Subcutaneous abdominal adipose tissue (tissue), 5 donors: Measurements from ENCODE around the gene CATSPERE.

ENCODE experiments used
- H3K27ac ChIP-seq: one replicate; pipeline ENCODE4 v1.7.0; 2013; ENCODE audit warnings: low read depth, mild to moderate bottlenecking, inconsistent platforms, low read length, moderate library complexity
- H3K27me3 ChIP-seq, 5 donors: one replicate each; pipeline ENCODE4 v1.7.0; 2013; ENCODE audit warnings: low read length in 5 of 5, inconsistent platforms in 1 of 5; ENCODE audit not compliant: control insufficient read depth in 5 of 5, insufficient read depth in 4 of 5
- H3K36me3 ChIP-seq, 5 donors: one replicate each; pipeline ENCODE4 v1.7.0; 2013; ENCODE audit warnings: low read length in 5 of 5; ENCODE audit not compliant: control insufficient read depth in 5 of 5, insufficient read depth in 5 of 5
- H3K4me1 ChIP-seq, 5 donors: one replicate each; pipeline ENCODE4 v1.7.0; 2013; ENCODE audit warnings: low read length in 5 of 5, mild to moderate bottlenecking in 3 of 5, moderate library complexity in 1 of 5; ENCODE audit not compliant: control insufficient read depth in 5 of 5, insufficient read depth in 5 of 5
- H3K4me3 ChIP-seq, 5 donors: one replicate each; pipeline ENCODE4 v1.7.0; 2013; ENCODE audit warnings: low read length in 5 of 5, low read depth in 1 of 5
- H3K9ac ChIP-seq, 5 donors: one replicate each; pipeline ENCODE4 v1.7.0; 2013; ENCODE audit warnings: low read length in 5 of 5, mild to moderate bottlenecking in 4 of 5, moderate library complexity in 3 of 5
- H3K9me3 ChIP-seq, 5 donors: one replicate each; pipeline ENCODE4 v1.7.0; 2013; ENCODE audit warnings: low read length in 5 of 5; ENCODE audit not compliant: control insufficient read depth in 5 of 5
- donor health status: healthy.
- donor health status: healthy.
- donor health status: healthy.
- donor health status: healthy.
- donor health status: healthy.

Gene CATSPERE

DNA sequence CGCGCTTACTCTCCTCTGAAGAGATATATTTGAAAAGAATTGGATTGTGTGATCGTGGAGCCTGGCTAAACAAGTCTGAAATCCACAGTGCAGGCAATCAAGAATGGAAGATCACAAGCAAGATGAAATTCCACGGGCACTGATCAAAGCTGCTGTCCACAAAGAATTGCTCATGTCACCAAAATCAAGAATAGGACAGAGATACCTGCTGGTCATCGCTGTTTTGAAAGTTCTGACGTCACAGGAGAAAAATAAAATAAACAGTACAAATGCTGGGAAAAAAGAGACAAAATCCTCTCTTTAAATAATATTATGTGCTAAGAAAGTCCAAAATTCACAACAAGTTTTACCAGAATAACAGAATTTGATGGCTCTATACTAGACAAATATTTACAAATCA is 179.8 kb downstream of the CATSPERE start:
- no peaks in the 10 kb centered on the region for H3K4me1 ChIP-seq
- no peaks in the 10 kb centered on the region for H3K27me3 ChIP-seq
- no peak overlapping the region for H3K9ac ChIP-seq
- no peaks in the 10 kb centered on the region for H3K36me3 ChIP-seq
- H3K9me3 ChIP-seq = no peaks in the 10 kb centered on the region
- no peak overlapping the region for H3K4me3 ChIP-seq
- H3K27ac ChIP-seq = no peak overlapping the region

DNA sequence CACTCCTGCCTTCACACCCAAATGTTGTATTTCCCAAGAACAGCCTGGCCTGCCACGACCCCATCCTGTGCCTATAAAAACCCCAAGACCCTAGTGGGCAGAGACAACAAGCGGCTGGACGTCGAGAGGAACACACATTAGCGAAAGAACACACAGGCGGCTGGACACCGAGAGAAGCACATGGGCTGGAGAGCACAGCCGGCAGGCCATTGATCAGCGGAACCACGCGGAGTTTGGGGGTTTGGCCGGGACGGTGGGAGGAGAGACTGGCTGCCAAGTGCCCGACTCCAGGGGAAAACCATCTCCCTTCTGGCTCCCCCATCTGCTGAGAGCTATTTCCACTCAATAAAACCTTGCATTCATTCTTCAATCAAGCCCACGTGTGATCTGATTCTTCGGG is 181.5 kb downstream of the CATSPERE start:
- no peaks in the 10 kb centered on the region for H3K36me3 ChIP-seq
- no peaks in the 10 kb centered on the region for H3K9me3 ChIP-seq
- H3K27ac ChIP-seq = no peak overlapping the region
- H3K4me3 ChIP-seq = no peak overlapping the region
- H3K9ac ChIP-seq = no peak overlapping the region
- no peaks in the 10 kb centered on the region for H3K4me1 ChIP-seq
- H3K27me3 ChIP-seq = no peaks in the 10 kb centered on the region

DNA sequence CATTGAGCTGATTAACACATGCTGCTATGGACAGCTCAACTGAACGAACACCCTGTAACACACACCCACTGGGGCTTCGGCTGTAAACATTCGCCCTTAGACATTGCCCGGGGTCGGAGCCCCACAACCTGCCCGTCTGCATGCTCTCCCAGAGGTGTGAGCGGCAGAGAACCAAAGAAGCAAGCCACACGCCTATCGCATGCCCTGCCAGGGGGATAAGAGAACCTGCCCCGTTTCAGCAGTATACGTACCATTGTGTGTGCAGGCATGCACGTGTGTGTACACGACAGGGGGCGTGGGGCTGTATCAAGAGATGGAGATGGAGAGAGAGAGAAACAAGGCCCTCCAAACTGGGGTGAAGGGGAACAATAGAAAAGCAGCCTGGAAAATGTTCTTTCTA is 181.9 kb downstream of the CATSPERE start:
- no peaks in the 10 kb centered on the region for H3K4me1 ChIP-seq
- no peak overlapping the region for H3K27ac ChIP-seq
- no peak overlapping the region for H3K4me3 ChIP-seq
- no peaks in the 10 kb centered on the region for H3K36me3 ChIP-seq
- no peaks in the 10 kb centered on the region for H3K27me3 ChIP-seq
- H3K9ac ChIP-seq = no peak overlapping the region
- no peaks in the 10 kb centered on the region for H3K9me3 ChIP-seq

DNA sequence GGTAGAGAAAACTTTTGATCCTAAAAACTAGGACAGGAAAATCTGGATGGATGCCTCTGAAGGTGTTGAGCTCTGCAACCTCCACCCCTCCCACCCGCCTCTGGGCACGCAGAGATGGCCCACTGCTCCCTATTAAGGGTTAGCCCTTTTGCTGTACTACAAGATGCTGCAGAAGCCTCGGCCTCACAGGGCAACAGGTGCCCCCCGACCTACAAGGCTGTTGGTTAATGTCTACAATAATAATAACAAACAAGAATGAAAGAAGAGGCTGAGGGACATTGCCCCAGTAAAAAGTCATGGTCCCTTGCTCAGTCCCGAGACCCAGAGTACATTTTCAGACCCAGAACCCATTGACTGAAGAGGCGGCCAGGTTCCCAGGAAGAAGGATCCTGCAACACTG is 184.3 kb downstream of the CATSPERE start:
- Histone ChIP-seq H3K36me3 (no peaks in the 10 kb centered on the region), H3K4me3 (no peak overlapping the region)

DNA sequence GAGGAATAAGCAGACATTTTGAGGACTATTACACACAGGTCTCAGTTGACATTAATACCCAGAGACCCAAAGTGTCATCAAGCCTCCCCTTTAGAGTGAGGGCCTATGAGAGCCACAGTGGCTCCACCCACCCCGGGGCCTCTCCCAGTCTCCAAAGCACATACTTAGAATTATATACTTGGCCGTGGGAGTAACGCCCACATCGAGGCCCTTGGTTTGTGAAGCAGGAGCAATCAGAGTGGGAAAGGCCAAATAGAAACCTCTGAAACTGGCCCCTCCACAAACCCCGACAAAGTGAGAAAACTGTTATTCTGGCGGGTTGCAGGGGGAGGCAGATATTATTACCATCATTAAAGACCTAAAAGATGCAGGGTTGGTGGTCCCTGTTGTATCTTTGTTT is 184.8 kb downstream of the CATSPERE start:
- no peak overlapping the region for H3K4me3 ChIP-seq
- no peak overlapping the region for H3K27ac ChIP-seq
- H3K36me3 ChIP-seq = no peaks in the 10 kb centered on the region
- no peaks in the 10 kb centered on the region for H3K9me3 ChIP-seq
- H3K9ac ChIP-seq = no peak overlapping the region
- H3K27me3 ChIP-seq = no peaks in the 10 kb centered on the region
- no peaks in the 10 kb centered on the region for H3K4me1 ChIP-seq

More for the DNA sequence above, 184.3 kb downstream of the CATSPERE start:
- no peaks in the 10 kb centered on the region for H3K27me3 ChIP-seq
- no peak overlapping the region for H3K9ac ChIP-seq
- H3K27ac ChIP-seq = no peak overlapping the region
- no peaks in the 10 kb centered on the region for H3K4me1 ChIP-seq
- no peaks in the 10 kb centered on the region for H3K9me3 ChIP-seq

DNA sequence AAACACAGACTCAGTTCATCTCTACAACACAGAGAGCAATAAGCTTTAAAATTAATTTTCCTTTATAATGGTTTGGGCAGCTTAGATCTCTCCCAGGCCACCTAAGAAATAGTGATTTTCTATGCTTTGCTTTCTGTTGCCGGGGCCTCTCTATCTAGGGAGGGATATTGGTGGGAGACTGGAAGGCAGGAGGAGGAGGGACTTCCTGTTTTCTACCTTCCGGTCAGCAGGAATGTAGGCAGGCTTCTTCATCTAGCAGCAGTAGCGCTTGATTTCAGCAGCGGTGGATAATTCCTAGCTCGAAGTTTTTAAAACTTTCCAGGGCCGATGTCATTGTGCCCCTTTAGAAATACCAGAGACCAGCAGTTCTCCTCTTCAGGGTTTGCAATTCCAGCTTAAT is 186.7 kb downstream of the CATSPERE start:
- Histone ChIP-seq H3K27me3 (no peaks in the 10 kb centered on the region), H3K9me3 (no peaks in the 10 kb centered on the region), H3K4me1 (peaks cover 0 to 9% (median 8%) of the 10 kb centered on the region in 5 donors), H3K9ac (no peak overlapping the region), H3K27ac (no peak overlapping the region), H3K4me3 (no peak overlapping the region), H3K36me3 (no peaks in the 10 kb centered on the region)

DNA sequence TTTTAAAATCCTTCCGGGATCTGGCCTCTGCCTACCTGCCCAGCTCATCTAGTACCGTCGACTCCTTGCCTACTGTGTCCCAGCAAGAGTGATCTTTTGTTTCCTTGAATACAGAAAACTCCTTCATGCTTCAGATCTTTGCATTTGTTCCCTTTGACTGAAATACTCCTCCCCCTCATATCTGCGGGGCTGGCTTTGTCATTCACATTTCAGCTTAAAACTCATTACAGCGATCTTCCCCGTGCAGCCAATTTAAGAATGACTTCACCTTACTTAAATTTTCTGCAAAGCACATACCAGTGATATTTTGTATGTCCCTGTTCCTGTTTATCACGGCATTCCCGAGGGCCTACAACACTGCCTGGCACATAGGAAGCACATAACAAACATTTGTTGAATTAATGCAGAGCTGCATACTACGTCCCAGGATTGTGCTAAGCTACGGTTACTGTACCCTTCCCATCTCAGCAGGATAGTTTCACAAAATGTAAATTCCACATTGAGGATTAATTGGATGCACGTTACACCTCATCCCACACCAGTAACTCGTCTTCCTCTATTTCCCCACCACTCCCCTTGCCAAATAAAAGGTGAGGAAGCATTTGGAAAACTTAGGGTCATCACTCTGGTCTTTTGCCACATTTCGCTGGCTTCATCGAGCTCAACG is 191.0 kb downstream of the CATSPERE start:
- Histone ChIP-seq H3K36me3 (no peaks in the 10 kb centered on the region), H3K4me3 (peak overlapping the region; percentile 78 to 94 (median 83)), H3K9ac (peak overlapping the region in 4 of 5 donors; percentile 71 to 79 (median 76)), H3K27ac (peak overlapping the region; percentile 61), H3K4me1 (peaks cover 2 to 39% (median 36%) of the 10 kb centered on the region in 5 donors), H3K9me3 (no peaks in the 10 kb centered on the region), H3K27me3 (no peaks in the 10 kb centered on the region)

DNA sequence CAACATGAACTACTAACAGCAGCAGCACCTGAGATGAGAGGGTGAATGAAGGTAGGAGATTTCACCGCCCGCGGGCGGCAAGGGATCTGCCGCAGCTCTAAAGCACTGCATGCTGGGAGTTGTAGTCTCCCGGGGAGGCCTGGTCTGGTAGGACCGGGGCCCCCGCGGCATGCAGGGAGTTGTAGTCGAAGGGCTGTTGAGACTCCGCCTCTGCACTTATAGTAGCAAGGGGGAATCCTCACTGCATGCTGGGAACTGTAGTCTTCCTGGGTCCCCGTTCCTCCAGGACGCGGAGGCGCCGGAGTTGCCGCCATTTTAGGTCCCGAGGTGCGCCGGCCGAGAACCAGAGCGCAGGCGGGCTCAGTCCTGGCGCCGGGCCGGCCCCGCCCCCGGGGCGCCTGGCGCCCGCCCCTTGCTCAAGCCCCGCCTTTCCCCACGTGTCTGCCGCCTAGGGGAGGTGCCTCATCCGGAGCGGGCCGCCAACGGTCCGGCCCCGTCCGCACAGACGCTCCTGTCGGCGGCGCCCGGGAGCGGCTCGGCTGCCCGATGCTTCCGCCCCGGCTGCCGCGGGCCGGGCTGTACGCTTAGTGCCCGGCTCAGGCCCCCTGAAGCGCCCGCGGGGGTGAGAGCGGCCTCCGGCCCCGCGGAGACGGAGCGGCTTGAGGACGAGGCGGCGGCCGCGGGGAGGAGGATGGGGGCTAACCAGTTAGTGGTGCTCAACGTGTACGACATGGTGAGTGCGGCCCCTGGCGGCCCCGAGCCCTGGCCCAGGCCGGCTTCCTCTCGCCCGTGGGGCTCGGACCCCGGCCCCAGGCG is 191.8 kb downstream of the CATSPERE start, which contains the start of gene DESI2:
TSS of gene DESI2 (plus strand) at position 504 of the 816 bp plus-strand sequence. CDS start at position 692, 188 bp downstream.
- peaks cover 0 to 3% (median 0%) of the 10 kb centered on the region in 5 donors for H3K36me3 ChIP-seq
- H3K27ac ChIP-seq = peak within 1 kb of the TSS; percentile 84
- H3K9me3 ChIP-seq = no peaks in the 10 kb centered on the region
- H3K27me3 ChIP-seq = no peaks in the 10 kb centered on the region
- peak within 1 kb of the TSS; percentile 88 to 94 (median 89) for H3K4me3 ChIP-seq
- H3K9ac ChIP-seq = peak within 1 kb of the TSS; percentile 75 to 96 (median 96)
- peaks cover 2 to 44% (median 37%) of the 10 kb centered on the region in 5 donors for H3K4me1 ChIP-seq

DNA sequence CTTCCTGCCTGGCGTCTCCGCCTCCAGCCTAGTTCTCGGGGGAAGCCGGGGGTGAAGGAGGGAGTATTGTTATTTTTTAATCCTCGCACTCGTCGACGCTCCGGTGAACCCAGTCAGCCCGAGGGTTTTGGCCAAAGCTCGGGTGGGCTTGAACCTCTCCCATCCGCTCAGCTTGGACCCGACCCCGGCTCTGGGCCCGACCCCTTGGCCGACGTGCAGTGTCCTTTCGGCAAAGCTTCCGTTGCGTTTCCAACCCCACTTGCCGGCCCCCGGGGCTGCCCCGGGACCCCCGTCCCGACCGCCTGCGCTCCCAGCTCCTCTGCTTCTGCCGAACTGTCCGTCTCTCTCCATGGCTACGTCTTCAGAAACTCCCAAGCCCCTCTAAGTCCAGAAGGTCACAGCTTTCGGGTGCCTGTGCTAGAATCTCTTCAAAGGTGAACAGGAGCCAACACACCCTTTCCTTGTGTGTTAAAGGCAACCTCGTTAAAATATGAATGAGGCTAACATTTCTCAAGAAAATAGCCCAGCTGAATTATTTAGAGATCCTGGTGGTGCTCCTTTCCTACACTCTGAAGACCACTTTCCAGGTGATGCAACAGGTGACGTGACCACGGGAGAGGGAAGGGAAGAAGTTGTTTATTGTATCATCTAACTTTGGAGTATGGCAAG is 192.5 kb downstream of the CATSPERE start:
- Histone ChIP-seq H3K4me3 (peak overlapping the region; percentile 85 to 90 (median 88)), H3K36me3 (peaks cover 0 to 3% (median 0%) of the 10 kb centered on the region in 5 donors), H3K4me1 (peaks cover 2 to 47% (median 39%) of the 10 kb centered on the region in 5 donors), H3K9ac (peak overlapping the region; percentile 75 to 96 (median 96)), H3K27ac (peak overlapping the region; percentile 84), H3K9me3 (no peaks in the 10 kb centered on the region), H3K27me3 (no peaks in the 10 kb centered on the region)
